Spleen (tissue), 11 donors: ENCODE results near the gene DIO3. TPM values are rescaled to one million over a fixed set of nuclear protein-coding genes. Genes with fewer than 3 reads are reported as not detected.

Experiments
- DNase-seq: peaks from one replicate; pipeline ENCODE4 v3.0.0-alpha.2; 2020
- H3K27ac ChIP-seq, 8 donors: fragments of 200-600 bp; sonication (generic) in 7 of 8; 1 replicate in 4 of 8; 2 replicates in 4 of 8; pipeline versions ENCODE4 v1.5.0 to v1.8.0; 2016 to 2021; ENCODE audit warnings: inconsistent platforms in 4 of 8, mild to moderate bottlenecking in 4 of 8, moderate library complexity in 1 of 8
- H3K27me3 ChIP-seq, 7 donors: fragments of 200-600 bp; sonication (generic) in 6 of 7; replicated peaks in 1 of 7; 1 replicate in 4 of 7; 2 replicates in 3 of 7; pipeline versions ENCODE4 v1.5.0 to v1.8.0; 2016 to 2021; ENCODE audit warnings: inconsistent platforms in 3 of 7, mild to moderate bottlenecking in 1 of 7
- H3K36me3 ChIP-seq, 6 donors: fragments of 200-600 bp; sonication (generic) in 5 of 6; 1 replicate in 4 of 6; 2 replicates in 2 of 6; pipeline versions ENCODE4 v1.5.0 to v1.8.0; 2016 to 2021; ENCODE audit warnings: inconsistent platforms in 2 of 6
- H3K4me1 ChIP-seq, 6 donors: fragments of 200-600 bp; sonication (generic) in 5 of 6; 1 replicate in 3 of 6; 2 replicates in 3 of 6; pipeline versions ENCODE4 v1.5.0 to v1.8.0; 2016 to 2021; ENCODE audit warnings: inconsistent platforms in 3 of 6
- H3K4me3 ChIP-seq, 8 donors: fragments of 200-600 bp; sonication (generic) in 7 of 8; 1 replicate in 4 of 8; 2 replicates in 4 of 8; pipeline versions ENCODE4 v1.5.0 to v1.8.0; 2016 to 2021; ENCODE audit warnings: inconsistent platforms in 4 of 8, mild to moderate bottlenecking in 4 of 8, moderate library complexity in 2 of 8
- H3K9me3 ChIP-seq, 8 donors: fragments of 200-600 bp; sonication (generic) in 7 of 8; 1 replicate in 4 of 8; 2 replicates in 4 of 8; pipeline versions ENCODE4 v1.5.0 to v1.8.0; 2016 to 2021; ENCODE audit warnings: inconsistent platforms in 4 of 8
- CTCF ChIP-seq, 11 experiments: fragments of 200-600 bp in 7 of 11; fragments of 450-650 bp in 4 of 11; sonication (generic) in 4 of 11; IDR thresholded peaks in 8 of 11; conservative IDR thresholded peaks in 3 of 11; 1 replicate in 7 of 11; 2 replicates in 4 of 11; pipeline versions ENCODE4 v1.4.0 to v1.8.0; 2016 to 2021; ENCODE audit warnings: antibody characterized with exemption in 11 of 11, inconsistent platforms in 4 of 11, mild to moderate bottlenecking in 1 of 11
- POLR2A ChIP-seq, 3 donors: fragments of 450-650 bp; IDR thresholded peaks; one replicate each; pipeline ENCODE4 v1.5.1; 2017; ENCODE audit warnings: antibody characterized with exemption in 3 of 3, mild to moderate bottlenecking in 1 of 3
- POLR2AphosphoS5 ChIP-seq, 3 donors: sonication (generic); formaldehyde crosslinking; IDR thresholded peaks; one replicate each; pipeline ENCODE4 v1.5.1; 2017; ENCODE audit warnings: antibody characterized with exemption in 3 of 3
- WGBS, 5 donors: extraction: QIAGEN DNeasy Blood & Tissue Kit in 3 of 5; methylation state at CpG; one replicate each; pipeline versions ENCODE4 v1.1.5 to v1.1.7; 2013 to 2018; 5-methylcytosine and 5-hydroxymethylcytosine counted together
- intact Hi-C: fragments of 100-400 bp; cut with DNase I; formaldehyde crosslinking; loops from one replicate; pipeline ENCODE4 v1.15.0; 2023; ENCODE audit warnings: low total_unique reads
- polyA plus RNA-seq, 3 donors: library from polyadenylated mRNA; stranded (reverse); fragments of 200-250 nt; gene quantifications; one replicate each; pipeline ENCODE4 v1.2.1, GENCODE V29; 2013
- total RNA-seq, 7 donors: library from RNA; depleted of rRNA in 3 of 7; stranded (reverse); fragments of >200 nt in 3 of 7; fragmentation: NEBNext Ultra II Directional in 4 of 7; extraction: Animal tissue kit (Norgen Biotek cat#: 25700) in 4 of 7; gene quantifications; one replicate each; pipeline versions ENCODE4 v1.1.0 to v1.2.1, GENCODE V29; 2016 to 2021
- donor health status: healthy with polysubstance abuse.
- donor health status: DM: no; HTN: no; CAD: no; lungs with moderate emphysema.
- donor health status: DM: no; HTN: no; CAD: no.
- donor health status: Bipolar disorder and iron deficiency.
- donor health status: healthy.
- donor health status: DM: no; HTN: no; CAD: no.
- donor health status: DM: yes; HTN: yes; CAD: no.

Gene DIO3
- total and polyA plus RNA-seq, 10 donors: 0.04 to 1.3 (median 0.37) TPM; not detected in 2

- Histone ChIP-seq H3K27ac (peak overlapping the region in 3 of 8 donors; percentile 54 to 76 (median 55)), H3K36me3 (no peaks in the 10 kb centered on the region), H3K4me1 (peaks cover 5 to 21% (median 13%) of the 10 kb centered on the region in 6 donors), H3K4me3 (no peak overlapping the region), H3K9me3 (peaks cover 0 to 16% (median 5%) of the 10 kb centered on the region in 8 donors), H3K27me3 (no peaks in the 10 kb centered on the region)
- intact Hi-C loops: no loop called here
- 90 to 100% (median 94%) methylated on average over 4 of the region's 4 CpGs for WGBS, 5 donors
- DNase-seq: peak; percentile 66
- TF ChIP-seq POLR2AphosphoS5 (IDR thresholded peaks at IDR 0.05) (no peak), CTCF (IDR thresholded peaks at IDR 0.05 in 8 of 11, conservative IDR thresholded peaks at IDR 0.05 in 3 of 11) (no peak), POLR2A (IDR thresholded peaks at IDR 0.05) (no peak)
Observed at GRCh38 chr14:101595349-101595748, 34.1 kb downstream of the DIO3 start.

- Histone ChIP-seq H3K36me3 (no peaks in the 10 kb centered on the region), H3K4me3 (no peak overlapping the region), H3K4me1 (peaks cover 5 to 21% (median 13%) of the 10 kb centered on the region in 6 donors), H3K27ac (peak overlapping the region in 6 of 8 donors; percentile 1 to 76 (median 50)), H3K9me3 (peaks cover 0 to 16% (median 5%) of the 10 kb centered on the region in 8 donors), H3K27me3 (no peaks in the 10 kb centered on the region)
- peak; percentile 77 for DNase-seq
- TF ChIP-seq POLR2A (IDR thresholded peaks at IDR 0.05) (no peak), POLR2AphosphoS5 (IDR thresholded peaks at IDR 0.05) (no peak)
- intact Hi-C loops: no loop called here
- 35 to 40% (median 37%) methylated on average over 8 of the region's 8 CpGs for WGBS, 5 donors
Observed at GRCh38 chr14:101595887-101596721, 34.8 kb downstream of the DIO3 start.

- intact Hi-C loops: no loop called here
- no peaks in the 10 kb centered on the region for H3K27me3 ChIP-seq
- H3K4me1 ChIP-seq: peaks cover 5 to 21% (median 13%) of the 10 kb centered on the region in 6 donors
- H3K4me3 ChIP-seq: no peak overlapping the region
- DNase-seq: no peak
- H3K36me3 ChIP-seq: no peaks in the 10 kb centered on the region
- TF ChIP-seq CTCF (IDR thresholded peaks at IDR 0.05 in 8 of 11, conservative IDR thresholded peaks at IDR 0.05 in 3 of 11) (no peak), POLR2AphosphoS5 (IDR thresholded peaks at IDR 0.05) (no peak), POLR2A (IDR thresholded peaks at IDR 0.05) (no peak)
- H3K27ac ChIP-seq: peak overlapping the region in 6 of 8 donors; percentile 1 to 76 (median 50)
- 10 to 32% (median 29%) methylated on average over 7 of the region's 7 CpGs for WGBS, 5 donors
- peaks cover 0 to 16% (median 5%) of the 10 kb centered on the region in 8 donors for H3K9me3 ChIP-seq
Observed at GRCh38 chr14:101596742-101597141, 35.4 kb downstream of the DIO3 start.

GRCh38 chr14:101598159-101598558, 36.9 kb downstream of the DIO3 start:
- TF ChIP-seq POLR2AphosphoS5 (IDR thresholded peaks at IDR 0.05): no peak
- no peaks in the 10 kb centered on the region for H3K36me3 ChIP-seq
- no peak overlapping the region for H3K27ac ChIP-seq
- H3K9me3 ChIP-seq: peaks cover 0 to 16% (median 5%) of the 10 kb centered on the region in 8 donors
- 94 to 95% (median 95%) methylated on average over 6 of the region's 6 CpGs for WGBS, 5 donors
- intact Hi-C loops: no loop called here
- no peak for DNase-seq
- H3K4me3 ChIP-seq: no peak overlapping the region
- H3K4me1 ChIP-seq: peaks cover 5 to 21% (median 13%) of the 10 kb centered on the region in 6 donors
- peaks cover 0 to 6% (median 0%) of the 10 kb centered on the region in 7 donors for H3K27me3 ChIP-seq
